NCI-H446 (cell line): ENCODE data around the gene HIP1.

Source experiments
- DNase-seq, 2 experiments: peaks; one replicate each; lab custom pipeline; 2025; lab: John Stamatoyannopoulos, UW

Gene HIP1

GRCh38 chr7:75669579-75669978, 69.2 kb downstream of the HIP1 start:
- DNase-seq, result no peak

GRCh38 chr7:75667938-75668337, 70.8 kb downstream of the HIP1 start:
- no peak for DNase-seq

- no peak for DNase-seq
Observed at GRCh38 chr7:75663302-75663907, 75.3 kb downstream of the HIP1 start.

DNA sequence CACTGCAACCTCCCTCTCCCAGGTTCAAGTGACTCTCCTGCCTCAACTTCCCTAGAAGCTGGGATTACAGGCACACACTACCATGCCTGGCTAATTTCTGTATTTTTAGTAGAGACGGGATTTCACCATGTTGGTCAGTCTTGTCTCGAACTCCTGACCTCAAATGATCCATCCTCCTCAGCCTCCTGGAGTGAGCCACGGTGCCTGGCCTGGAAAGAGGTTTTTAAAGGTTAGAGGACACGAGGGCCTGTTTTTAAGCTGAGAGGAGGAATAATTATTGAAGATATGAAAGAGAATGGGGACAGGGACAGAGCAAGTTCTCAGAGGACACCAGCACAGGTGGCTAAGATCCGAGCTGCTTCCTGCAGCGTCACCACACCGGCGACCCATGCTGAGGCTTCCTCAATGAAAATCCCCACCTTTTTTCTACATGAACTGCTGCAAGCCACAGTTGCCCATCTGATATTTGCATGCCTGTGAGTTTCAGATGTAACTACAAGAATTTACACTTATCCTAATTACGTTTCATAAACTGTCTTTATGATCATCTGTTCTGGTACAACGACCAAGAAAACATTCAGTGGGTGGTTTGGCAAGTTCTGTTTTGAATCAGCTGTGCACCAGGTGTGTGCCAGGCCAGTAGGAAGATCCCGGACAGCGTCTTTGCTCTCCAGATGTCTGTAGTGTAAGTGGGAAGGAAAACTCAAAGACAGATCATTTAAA, 76.0 kb downstream of the HIP1 start:
- DNase-seq, result no peak

- DNase-seq, result no peak
Observed at GRCh38 chr7:75660566-75661215, 78.0 kb downstream of the HIP1 start.

DNA sequence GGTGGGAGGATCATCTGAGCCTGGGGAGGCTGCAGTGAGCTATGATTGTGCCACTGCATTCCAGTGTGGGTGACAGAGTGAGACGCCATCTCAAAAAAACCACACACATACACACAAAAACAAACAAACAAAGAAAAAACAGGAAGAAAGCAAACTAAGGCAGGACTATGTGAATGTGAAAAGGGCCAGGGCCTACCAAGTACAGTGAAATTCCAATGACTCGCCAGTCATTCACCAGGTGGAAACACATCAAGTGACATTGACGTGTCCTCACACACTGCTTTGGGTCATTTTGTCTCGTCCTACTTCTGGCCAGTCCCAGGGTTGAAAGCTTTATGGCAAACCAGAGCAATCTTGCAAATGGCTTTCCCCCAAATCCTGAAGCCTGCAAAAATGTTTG, 79.9 kb downstream of the HIP1 start:
- DNase-seq, result no peak

DNA sequence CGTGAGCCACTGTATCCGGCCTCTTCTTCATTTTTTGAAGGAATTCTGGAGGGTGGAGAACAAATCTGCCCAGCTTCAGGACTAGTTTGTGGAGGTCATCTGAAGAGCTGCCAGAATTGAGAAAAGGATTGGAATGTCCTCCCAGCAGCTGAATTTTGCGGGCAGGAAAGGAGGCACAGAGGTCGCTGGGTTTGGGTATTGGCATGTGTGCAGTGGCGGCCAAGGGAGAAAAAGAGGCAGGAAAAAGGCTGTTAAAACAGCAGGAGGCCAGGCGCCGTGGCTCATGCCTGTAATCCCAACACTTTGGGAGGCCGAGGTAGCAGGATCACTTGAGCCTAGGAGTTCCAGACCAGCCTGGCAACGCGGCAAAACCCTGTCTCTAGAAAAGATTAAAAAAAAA, 80.4 kb downstream of the HIP1 start:
- DNase-seq, result no peak

- no peak for DNase-seq
Observed at GRCh38 chr7:75657866-75658265, 80.9 kb downstream of the HIP1 start.

DNA sequence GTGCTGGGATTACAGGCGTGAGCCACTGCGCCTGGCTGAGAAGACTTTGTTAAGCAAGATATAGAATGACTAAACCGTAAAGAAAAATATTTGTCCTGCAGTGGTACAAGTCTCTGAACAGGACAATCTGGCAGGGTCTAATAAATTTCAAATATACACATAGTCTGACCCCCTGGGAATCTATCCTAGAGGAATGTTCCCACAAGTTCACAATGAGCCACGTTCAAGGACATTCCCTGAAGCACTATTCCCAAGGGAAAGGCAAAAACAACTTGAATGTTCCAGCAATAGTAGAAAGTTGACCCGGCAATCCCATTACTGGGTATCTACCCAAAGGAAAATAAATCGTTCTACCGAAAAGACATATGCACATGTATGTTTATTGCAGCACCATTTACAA, 82.0 kb downstream of the HIP1 start:
- no peak for DNase-seq

DNA sequence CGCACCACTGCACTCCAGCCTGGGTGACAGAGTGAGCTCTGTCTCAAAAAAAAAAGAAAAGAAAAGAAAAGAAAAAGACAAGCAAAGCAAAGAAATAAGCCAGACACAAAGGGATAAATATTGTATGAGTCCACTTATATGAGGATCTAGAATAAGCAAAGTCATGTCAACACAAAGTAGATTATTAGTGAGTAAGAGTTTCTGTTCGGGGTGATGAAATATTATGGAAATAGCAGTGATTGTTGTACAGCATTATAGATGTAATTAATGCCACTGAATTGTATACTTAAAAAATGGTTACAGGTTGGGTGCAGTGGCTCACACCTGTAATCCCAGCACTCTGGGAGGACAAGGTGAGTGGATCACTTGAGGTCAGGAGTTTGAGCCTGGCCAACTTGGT, 83.2 kb downstream of the HIP1 start:
- no peak for DNase-seq

- no peak for DNase-seq
Observed at GRCh38 chr7:75654855-75655254, 83.9 kb downstream of the HIP1 start.

DNA sequence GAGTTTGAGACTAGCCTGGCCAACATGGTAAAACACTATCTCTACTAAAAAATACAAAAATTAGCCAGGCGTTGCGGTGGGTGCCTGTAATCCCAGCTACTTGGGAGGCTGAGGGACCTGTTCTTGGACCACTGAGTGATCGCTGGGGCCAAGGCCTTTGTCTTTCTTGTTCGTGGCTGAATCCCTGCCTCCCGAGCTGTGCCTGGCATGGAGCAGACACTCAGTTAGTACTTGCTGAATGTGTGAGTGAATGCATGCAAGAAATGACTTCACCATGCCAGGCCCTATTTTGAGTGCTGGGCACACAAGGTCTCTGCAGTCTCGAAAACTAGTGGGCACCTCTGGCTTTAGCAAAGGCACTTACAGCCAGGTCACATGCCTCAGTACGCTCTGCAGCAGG, 85.1 kb downstream of the HIP1 start:
- DNase-seq, result no peak

DNA sequence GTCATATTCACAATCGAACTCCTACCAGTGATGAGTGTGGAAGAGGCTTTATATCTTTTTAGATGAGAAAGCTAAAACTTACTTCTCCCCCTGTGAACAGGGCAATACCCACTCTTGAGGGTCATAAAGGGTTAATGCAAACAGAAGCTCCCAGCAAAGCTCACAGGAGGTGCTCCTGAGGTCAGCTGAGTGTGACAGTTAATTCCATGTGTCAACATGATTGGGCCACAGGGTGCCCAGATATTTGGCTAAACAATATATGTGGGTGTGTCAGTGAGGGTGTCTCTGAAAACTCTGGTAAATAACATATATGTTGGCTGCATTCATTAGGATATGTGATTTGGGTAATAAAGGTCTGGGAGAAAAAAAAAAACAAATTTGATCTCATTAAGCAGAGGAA, 86.0 kb downstream of the HIP1 start:
- DNase-seq, result no peak

DNA sequence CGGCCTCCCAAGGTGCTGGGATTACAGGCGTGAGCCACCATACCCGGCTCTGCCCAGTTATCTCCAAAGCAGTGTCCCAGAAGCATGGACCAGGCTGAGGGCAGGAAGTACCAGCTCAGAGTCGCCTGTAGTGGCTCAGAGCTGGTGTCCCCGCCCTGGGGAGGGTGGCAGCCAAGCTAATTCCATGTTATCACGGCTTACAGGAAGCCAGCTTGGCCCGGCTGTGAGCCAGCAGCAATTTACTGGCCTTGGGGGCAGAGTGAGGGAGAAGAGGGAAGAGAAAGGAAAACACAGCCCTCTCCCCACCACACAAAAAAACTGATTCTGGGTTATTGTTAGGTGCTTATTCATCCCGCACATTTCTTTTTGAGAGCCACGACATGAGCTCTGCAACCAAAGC, 88.1 kb downstream of the HIP1 start:
- DNase-seq, result no peak

GRCh38 chr7:75650062-75650461, 88.7 kb downstream of the HIP1 start:
- no peak for DNase-seq

DNA sequence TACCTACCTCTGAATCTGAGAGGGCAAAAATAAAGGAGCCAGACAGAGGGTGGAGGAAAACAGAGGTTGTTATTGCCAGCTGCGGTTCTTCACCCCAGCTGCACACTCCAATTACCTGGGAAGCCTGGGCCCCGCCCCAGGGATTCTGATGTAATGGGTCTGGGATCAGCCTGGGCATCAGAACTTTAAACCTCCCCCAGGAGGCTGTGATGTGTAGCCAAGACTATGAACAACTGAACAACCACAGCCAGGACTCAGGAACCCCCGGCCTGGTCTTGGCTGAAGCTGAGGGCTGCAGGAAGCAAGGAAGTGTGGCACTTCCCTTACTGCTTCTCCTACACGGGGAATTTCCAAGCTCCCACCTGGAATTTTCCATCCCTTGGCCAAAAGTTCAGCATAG, 89.3 kb downstream of the HIP1 start:
- no peak for DNase-seq

GRCh38 chr7:75647709-75648438, 90.9 kb downstream of the HIP1 start:
- DNase-seq, result no peak

GRCh38 chr7:75646571-75647102, 92.1 kb downstream of the HIP1 start:
- no peak for DNase-seq

- DNase-seq, result no peak
Observed at GRCh38 chr7:75645570-75645969, 93.2 kb downstream of the HIP1 start.

GRCh38 chr7:75644589-75644988, 94.2 kb downstream of the HIP1 start:
- no peak for DNase-seq

DNA sequence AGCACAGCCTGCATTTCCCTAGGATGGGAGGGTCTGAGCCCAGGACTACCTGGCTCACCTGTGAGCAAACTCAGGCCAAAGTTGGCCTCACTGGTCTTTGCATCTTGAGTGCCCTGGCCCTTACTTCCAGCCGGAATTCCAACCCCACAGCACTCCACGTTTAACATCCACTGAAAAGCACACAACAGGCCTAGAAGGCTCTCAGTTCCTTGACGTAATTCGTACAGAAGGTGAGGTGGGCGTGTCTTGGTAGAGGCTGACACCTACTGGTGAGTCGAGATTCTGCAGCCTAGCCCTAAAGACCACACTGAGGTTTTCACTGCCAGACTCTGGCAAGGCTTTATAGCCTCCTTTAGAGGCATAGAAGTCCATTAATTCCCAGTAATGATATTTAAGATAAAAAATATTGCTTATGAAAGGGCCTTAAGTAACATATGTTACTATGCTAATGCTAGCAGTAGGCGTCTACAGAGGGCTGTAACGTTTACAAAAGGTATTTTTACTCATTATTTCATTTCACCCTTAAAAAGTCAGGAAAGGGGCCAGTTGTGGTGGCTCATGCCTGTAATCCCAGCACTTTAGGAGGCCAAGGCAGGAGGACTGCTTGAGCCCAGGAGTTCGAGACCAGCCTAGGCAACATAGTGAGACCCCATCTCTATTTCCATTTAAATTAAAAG, 95.8 kb downstream of the HIP1 start:
- peak in 1 of 2 experiments; percentile 45 for DNase-seq

GRCh38 chr7:75640201-75640600, 98.5 kb downstream of the HIP1 start:
- no peak for DNase-seq
